CD8-positive, alpha-beta memory T cell (primary cell): ENCODE measurements around the gene SORBS2. TPM values are rescaled to one million over a fixed set of nuclear protein-coding genes. Genes with fewer than 3 reads are reported as not detected.
"Not testable (repeated sequence)": the region's sequence is repeated elsewhere in the genome, so short reads cannot be mapped to it uniquely, and the experiment has no call there.

Experiments
- CTCF ChIA-PET: fragments of 350-600 bp; sonication (Branson Sonifier 250); formaldehyde crosslinking; loops from one replicate; lab custom pipeline; 2021; ENCODE audit warnings: antibody characterized with exemption; lab: Charles Lee
- POLR2A ChIA-PET: fragments of 350-600 bp; sonication (Branson Sonifier 250); formaldehyde crosslinking; loops from one replicate; lab custom pipeline; 2021; ENCODE audit warnings: antibody characterized with exemption; lab: Charles Lee
- DNase-seq, 5 donors: peaks; one replicate each; pipeline versions ENCODE4 v3.0.0 to v3.0.0-alpha.2; 2020 to 2022; ENCODE audit warnings: mixed read lengths in 1 of 5
- H3K27ac ChIP-seq: one replicate; pipeline ENCODE4 v1.7.0; 2013; ENCODE audit warnings: low read depth, mild to moderate bottlenecking, low read length, moderate library complexity
- H3K27me3 ChIP-seq: 2 replicates; pipeline ENCODE4 v1.7.0; 2013; ENCODE audit warnings: low read length, mild to moderate bottlenecking; ENCODE audit not compliant: insufficient read depth, poor library complexity, severe bottlenecking
- H3K36me3 ChIP-seq: 2 replicates; pipeline ENCODE4 v1.7.0; 2013; ENCODE audit warnings: mild to moderate bottlenecking, low read length, moderate library complexity; ENCODE audit not compliant: insufficient read depth
- H3K4me1 ChIP-seq: 2 replicates; pipeline ENCODE4 v1.7.0; 2013; ENCODE audit warnings: mild to moderate bottlenecking, low read length, moderate library complexity; ENCODE audit not compliant: insufficient read depth
- H3K4me3 ChIP-seq: 2 replicates; pipeline ENCODE4 v1.7.0; 2013; ENCODE audit warnings: mild to moderate bottlenecking, low read length
- H3K9me3 ChIP-seq: 2 replicates; pipeline ENCODE4 v1.7.0; 2013; ENCODE audit warnings: mild to moderate bottlenecking, low read length
- H3K27ac Mint-ChIP-seq, 8 donors: one replicate each; pipeline ENCODE4 v1.8.0; 2020 to 2021; ENCODE audit warnings: mixed read lengths in 8 of 8, mild to moderate bottlenecking in 6 of 8, inconsistent platforms in 3 of 8, moderate library complexity in 3 of 8
- H3K27me3 Mint-ChIP-seq, 2 donors: one replicate each; pipeline ENCODE4 v1.8.0; 2020 to 2021; ENCODE audit warnings: mixed read lengths in 2 of 2, mild to moderate bottlenecking in 1 of 2, moderate library complexity in 1 of 2
- H3K36me3 Mint-ChIP-seq, 3 donors: one replicate each; pipeline ENCODE4 v1.8.0; 2020 to 2021; ENCODE audit warnings: mixed read lengths in 3 of 3, inconsistent platforms in 1 of 3, mild to moderate bottlenecking in 1 of 3
- H3K4me1 Mint-ChIP-seq, 3 donors: one replicate each; pipeline ENCODE4 v1.8.0; 2020 to 2021; ENCODE audit warnings: mixed read lengths in 3 of 3, inconsistent platforms in 1 of 3, mild to moderate bottlenecking in 1 of 3
- H3K4me3 Mint-ChIP-seq, 7 donors: one replicate each; pipeline ENCODE4 v1.8.0; 2020 to 2021; ENCODE audit warnings: mixed read lengths in 7 of 7, mild to moderate bottlenecking in 6 of 7, moderate library complexity in 4 of 7, inconsistent platforms in 2 of 7
- H3K9me3 Mint-ChIP-seq, 5 donors: one replicate each; pipeline ENCODE4 v1.8.0; 2020 to 2022; ENCODE audit warnings: mixed read lengths in 5 of 5, mild to moderate bottlenecking in 3 of 5, moderate library complexity in 2 of 5, inconsistent platforms in 1 of 5
- polyA plus RNA-seq: library from polyadenylated mRNA; unstranded; fragments of 300-500 nt; fragmentation: Illumina TruSeq; gene quantifications from one replicate; pipeline ENCODE4 v1.2.3, GENCODE V29; 2021
- total RNA-seq, 2 experiments: library from RNA; stranded (reverse); gene quantifications; one replicate each; pipeline ENCODE4 v1.2.3, GENCODE V29; 2021

Gene SORBS2
- total and polyA plus RNA-seq, 3 experiments from 2014 or later = not detected

GRCh38 chr4:185712350-185713024, 99.5 kb downstream of the SORBS2 start:
- Mint-ChIP-seq H3K4me1 (no peaks in the 10 kb centered on the region), H3K27ac (no peak overlapping the region), H3K4me3 (no peak overlapping the region), H3K27me3 (peaks cover 14 to 26% of the 10 kb centered on the region in 2 donors), H3K9me3 (peaks cover 0 to 12% (median 2%) of the 10 kb centered on the region in 5 donors), H3K36me3 (peaks cover 0 to 4% (median 0%) of the 10 kb centered on the region in 3 donors)
- Histone ChIP-seq H3K9me3 (no peaks in the 10 kb centered on the region), H3K36me3 (no peaks in the 10 kb centered on the region), H3K4me3 (no peak overlapping the region), H3K27me3 (no peaks in the 10 kb centered on the region), H3K4me1 (no peaks in the 10 kb centered on the region), H3K27ac (no peak overlapping the region)
- ChIA-PET CTCF (no interaction called here), POLR2A (no interaction called here)
- no peak for DNase-seq

GRCh38 chr4:185711726-185712125, 100.3 kb downstream of the SORBS2 start:
- CTCF ChIA-PET = no interaction called here

GRCh38 chr4:185710487-185710995, 101.5 kb downstream of the SORBS2 start:
- Histone ChIP-seq H3K27me3 (no peaks in the 10 kb centered on the region), H3K4me3 (no peak overlapping the region), H3K27ac (no peak overlapping the region), H3K36me3 (no peaks in the 10 kb centered on the region), H3K9me3 (no peaks in the 10 kb centered on the region), H3K4me1 (no peaks in the 10 kb centered on the region)
- CTCF ChIA-PET = no interaction called here
- POLR2A ChIA-PET = no interaction called here
- H3K36me3 Mint-ChIP-seq = peaks cover 0 to 4% (median 0%) of the 10 kb centered on the region in 3 donors
- no peak overlapping the region for H3K4me3 Mint-ChIP-seq
- DNase-seq = no peak
- peaks cover 14 to 26% of the 10 kb centered on the region in 2 donors for H3K27me3 Mint-ChIP-seq
- peaks cover 0 to 15% (median 2%) of the 10 kb centered on the region in 5 donors for H3K9me3 Mint-ChIP-seq
- H3K27ac Mint-ChIP-seq = no peak overlapping the region
- H3K4me1 Mint-ChIP-seq = no peaks in the 10 kb centered on the region

More at GRCh38 chr4:185711726-185712125, 100.3 kb downstream of the SORBS2 start:
- POLR2A ChIA-PET = no interaction called here
- no peaks in the 10 kb centered on the region for H3K9me3 ChIP-seq
- peaks cover 14 to 26% of the 10 kb centered on the region in 2 donors for H3K27me3 Mint-ChIP-seq
- no peak overlapping the region for H3K4me3 Mint-ChIP-seq
- no peaks in the 10 kb centered on the region for H3K36me3 ChIP-seq
- no peaks in the 10 kb centered on the region for H3K4me1 ChIP-seq
- no peaks in the 10 kb centered on the region for H3K4me1 Mint-ChIP-seq
- peaks cover 0 to 12% (median 2%) of the 10 kb centered on the region in 5 donors for H3K9me3 Mint-ChIP-seq
- DNase-seq = no peak
- no peak overlapping the region for H3K27ac ChIP-seq
- no peak overlapping the region for H3K27ac Mint-ChIP-seq
- H3K27me3 ChIP-seq = no peaks in the 10 kb centered on the region
- no peak overlapping the region for H3K4me3 ChIP-seq
- H3K36me3 Mint-ChIP-seq = peaks cover 0 to 4% (median 0%) of the 10 kb centered on the region in 3 donors

GRCh38 chr4:185709802-185710486, 102.0 kb downstream of the SORBS2 start:
- ChIA-PET POLR2A (no interaction called here), CTCF (no interaction called here)
- H3K27ac ChIP-seq = no peak overlapping the region
- H3K4me1 ChIP-seq = no peaks in the 10 kb centered on the region
- Mint-ChIP-seq H3K4me3 (no peak overlapping the region), H3K36me3 (peaks cover 0 to 4% (median 0%) of the 10 kb centered on the region in 3 donors), H3K9me3 (peaks cover 0 to 16% (median 2%) of the 10 kb centered on the region in 5 donors), H3K27ac (peak overlapping the region in 1 of 8 donors; percentile 35), H3K27me3 (peaks cover 14 to 26% of the 10 kb centered on the region in 2 donors), H3K4me1 (no peaks in the 10 kb centered on the region)
- H3K36me3 ChIP-seq = no peaks in the 10 kb centered on the region
- DNase-seq = no peak
- H3K4me3 ChIP-seq = no peak overlapping the region
- no peaks in the 10 kb centered on the region for H3K27me3 ChIP-seq
- H3K9me3 ChIP-seq = no peaks in the 10 kb centered on the region

- H3K27ac Mint-ChIP-seq = no peak overlapping the region
- no peaks in the 10 kb centered on the region for H3K27me3 ChIP-seq
- H3K4me3 ChIP-seq = no peak overlapping the region
- no peaks in the 10 kb centered on the region for H3K36me3 ChIP-seq
- DNase-seq = no peak
- H3K27ac ChIP-seq = no peak overlapping the region
- no peaks in the 10 kb centered on the region for H3K4me1 ChIP-seq
- ChIA-PET POLR2A (no interaction called here), CTCF (no interaction called here)
- H3K9me3 Mint-ChIP-seq = peaks cover 0 to 14% (median 2%) of the 10 kb centered on the region in 5 donors
- peaks cover 12 to 22% of the 10 kb centered on the region in 2 donors for H3K27me3 Mint-ChIP-seq
- H3K9me3 ChIP-seq = no peaks in the 10 kb centered on the region
- no peaks in the 10 kb centered on the region for H3K4me1 Mint-ChIP-seq
- no peak overlapping the region for H3K4me3 Mint-ChIP-seq
- H3K36me3 Mint-ChIP-seq = peaks cover 0 to 4% (median 0%) of the 10 kb centered on the region in 3 donors
These were observed 103.6 kb downstream of the SORBS2 start for GRCh38 chr4:185708348-185708747.

- H3K4me3 ChIP-seq, H3K9me3 Mint-ChIP-seq, CTCF ChIA-PET, H3K4me1 Mint-ChIP-seq, POLR2A ChIA-PET, H3K9me3 ChIP-seq, H3K4me1 ChIP-seq, H3K36me3 ChIP-seq, H3K27me3 ChIP-seq, DNase-seq, H3K4me3 Mint-ChIP-seq, H3K27ac Mint-ChIP-seq, H3K36me3 Mint-ChIP-seq, H3K27ac ChIP-seq: not testable (repeated sequence)
- H3K27me3 Mint-ChIP-seq = peaks cover 9 to 15% of the 10 kb centered on the region in 2 donors
These were observed 104.4 kb downstream of the SORBS2 start for GRCh38 chr4:185707622-185708021.

- no peaks in the 10 kb centered on the region for H3K27me3 ChIP-seq
- peaks cover 0 to 3% (median 0%) of the 10 kb centered on the region in 5 donors for H3K9me3 Mint-ChIP-seq
- H3K4me3 ChIP-seq = no peak overlapping the region
- H3K36me3 Mint-ChIP-seq = no peaks in the 10 kb centered on the region
- ChIA-PET POLR2A (no interaction called here), CTCF (no interaction called here)
- peaks cover 1 to 8% of the 10 kb centered on the region in 2 donors for H3K27me3 Mint-ChIP-seq
- H3K4me1 ChIP-seq = no peaks in the 10 kb centered on the region
- no peak overlapping the region for H3K27ac Mint-ChIP-seq
- H3K27ac ChIP-seq = no peak overlapping the region
- no peak overlapping the region for H3K4me3 Mint-ChIP-seq
- no peak for DNase-seq
- no peaks in the 10 kb centered on the region for H3K9me3 ChIP-seq
- H3K4me1 Mint-ChIP-seq = no peaks in the 10 kb centered on the region
- no peaks in the 10 kb centered on the region for H3K36me3 ChIP-seq
These were observed 109.8 kb downstream of the SORBS2 start for GRCh38 chr4:185702147-185702663.

GRCh38 chr4:185700630-185701029, 111.4 kb downstream of the SORBS2 start:
- H3K36me3 ChIP-seq = no peaks in the 10 kb centered on the region
- H3K4me1 ChIP-seq = no peaks in the 10 kb centered on the region
- ChIA-PET CTCF (no interaction called here), POLR2A (no interaction called here)
- no peaks in the 10 kb centered on the region for H3K9me3 ChIP-seq
- Mint-ChIP-seq H3K9me3 (peaks cover 0 to 3% (median 0%) of the 10 kb centered on the region in 5 donors), H3K27me3 (peaks cover 1 to 16% of the 10 kb centered on the region in 2 donors), H3K36me3 (no peaks in the 10 kb centered on the region), H3K27ac (no peak overlapping the region), H3K4me1 (no peaks in the 10 kb centered on the region), H3K4me3 (no peak overlapping the region)
- H3K27me3 ChIP-seq = no peaks in the 10 kb centered on the region
- no peak overlapping the region for H3K27ac ChIP-seq
- no peak for DNase-seq
- H3K4me3 ChIP-seq = no peak overlapping the region
